Head of caudate nucleus (tissue), 42 donors: ENCODE data around the gene PPM1E.
"Not testable (repeated sequence)": the region's sequence is repeated elsewhere in the genome, so short reads cannot be mapped to it uniquely, and the experiment has no call there.

Experiments used
- DNase-seq, 42 donors: peaks; one replicate each; pipeline versions ENCODE4 v3.0.0 to v3.0.0-alpha.2; 2020 to 2021; ENCODE audit warnings: mixed read lengths in 7 of 42
- intact Hi-C: fragments of 100-400 bp; cut with DNase I; formaldehyde crosslinking; loops from one replicate; pipeline ENCODE4 v1.15.0; 2022

Gene PPM1E

GRCh38 chr17:58917228-58917627 lies 161.6 kb downstream of the PPM1E start:
- intact Hi-C loops, result no loop called here
- no peak for DNase-seq

- intact Hi-C loops, result no loop called here
- no peak for DNase-seq
Measured at GRCh38 chr17:58918072-58918471, 162.4 kb downstream of the PPM1E start.

GRCh38 chr17:58918884-58919283 lies 163.2 kb downstream of the PPM1E start:
- intact Hi-C loops, result no loop called here

GRCh38 chr17:58920773-58921172 lies 165.1 kb downstream of the PPM1E start:
- no peak for DNase-seq
- intact Hi-C loops, result no loop called here

More at GRCh38 chr17:58918884-58919283, 163.2 kb downstream of the PPM1E start:
- DNase-seq, result no peak

- intact Hi-C loops, result no loop called here
- DNase-seq, result no peak
Measured at GRCh38 chr17:58932956-58933355, 177.3 kb downstream of the PPM1E start.

GRCh38 chr17:58936295-58936694 lies 180.6 kb downstream of the PPM1E start:
- DNase-seq, result peak in 39 of 42 donors; percentile 11 to 85 (median 45)

GRCh38 chr17:58944166-58944565 lies 188.5 kb downstream of the PPM1E start:
- intact Hi-C loops, result no loop called here
- no peak for DNase-seq

More at GRCh38 chr17:58936295-58936694, 180.6 kb downstream of the PPM1E start:
- intact Hi-C loops, result no loop called here

GRCh38 chr17:58947411-58947810 lies 191.8 kb downstream of the PPM1E start:
- no peak for DNase-seq
- intact Hi-C loops, result no loop called here

- intact Hi-C loops, result no loop called here
- no peak for DNase-seq
Measured at GRCh38 chr17:58947824-58948223, 192.2 kb downstream of the PPM1E start.

GRCh38 chr17:58954358-58954757 lies 198.7 kb downstream of the PPM1E start:
- DNase-seq, intact Hi-C loops: not testable (repeated sequence)

GRCh38 chr17:58956997-58957724 lies 201.5 kb downstream of the PPM1E start:
- intact Hi-C loops, result no loop called here
- no peak for DNase-seq

- DNase-seq, intact Hi-C loops: not testable (repeated sequence)
Measured at GRCh38 chr17:58957725-58958073, 202.0 kb downstream of the PPM1E start.

GRCh38 chr17:58960068-58960467 lies 204.4 kb downstream of the PPM1E start:
- intact Hi-C loops, result no loop called here

GRCh38 chr17:58965221-58965620 lies 209.6 kb downstream of the PPM1E start:
- peak in 1 of 42 donors; percentile 12 for DNase-seq
- intact Hi-C loops, result no loop called here

More at GRCh38 chr17:58960068-58960467, 204.4 kb downstream of the PPM1E start:
- peak in 3 of 42 donors; percentile 2 to 16 (median 3) for DNase-seq

GRCh38 chr17:58966208-58966607 lies 210.6 kb downstream of the PPM1E start:
- no peak for DNase-seq
- intact Hi-C loops, result no loop called here

GRCh38 chr17:58968426-58969061 lies 212.9 kb downstream of the PPM1E start:
- no peak for DNase-seq
- intact Hi-C loops, result no loop called here

GRCh38 chr17:58969156-58969555 lies 213.5 kb downstream of the PPM1E start:
- intact Hi-C loops, result no loop called here
- no peak for DNase-seq

- intact Hi-C loops, result no loop called here
- no peak for DNase-seq
Measured at GRCh38 chr17:58969612-58970011, 214.0 kb downstream of the PPM1E start.

GRCh38 chr17:58970609-58971450 lies 215.2 kb downstream of the PPM1E start:
- no peak for DNase-seq
- intact Hi-C loops, result no loop called here

GRCh38 chr17:58974354-58974753 lies 218.7 kb downstream of the PPM1E start:
- intact Hi-C loops, result no loop called here
- DNase-seq, result no peak
